BE2C (cell line): ENCODE measurements around the gene YDJC.

Experiments
- DNase-seq: peaks from one replicate; pipeline ENCODE4 v3.0.0-alpha.2; 2020
- H3K27me3 ChIP-seq: fragments of 250-450 bp; sonication (Bioruptor Pico); 2 replicates; pipeline ENCODE4 v1.5.1; 2020; ENCODE audit warnings: mild to moderate bottlenecking
- H3K36me3 ChIP-seq: fragments of 250-450 bp; sonication (Bioruptor Pico); 2 replicates; pipeline ENCODE4 v1.5.1; 2020; ENCODE audit warnings: mild to moderate bottlenecking
- H3K4me1 ChIP-seq: fragments of 250-450 bp; sonication (Bioruptor Pico); 2 replicates; pipeline ENCODE4 v1.5.1; 2020
- H3K4me3 ChIP-seq: 2 replicates; pipeline ENCODE4 v1.5.1; 2011; ENCODE audit warnings: low read depth, low read length
- H3K9me3 ChIP-seq: fragments of 250-450 bp; sonication (Bioruptor Pico); 2 replicates; pipeline ENCODE4 v1.5.1; 2020
- CTCF ChIP-seq: IDR thresholded peaks from 2 replicates; pipeline ENCODE4 v1.5.1; 2012; ENCODE audit warnings: mild to moderate bottlenecking, low read depth, low read length

YDJC gene

GRCh38 chr22:21634844-21635243 lies 5.0 kb upstream of the YDJC start:
- Histone ChIP-seq H3K4me1 (peaks cover 3% of the 10 kb centered on the region), H3K4me3 (no peak overlapping the region), H3K9me3 (no peaks in the 10 kb centered on the region), H3K27me3 (no peaks in the 10 kb centered on the region), H3K36me3 (no peaks in the 10 kb centered on the region)
- TF ChIP-seq CTCF: no peak
- DNase-seq: no peak

DNA sequence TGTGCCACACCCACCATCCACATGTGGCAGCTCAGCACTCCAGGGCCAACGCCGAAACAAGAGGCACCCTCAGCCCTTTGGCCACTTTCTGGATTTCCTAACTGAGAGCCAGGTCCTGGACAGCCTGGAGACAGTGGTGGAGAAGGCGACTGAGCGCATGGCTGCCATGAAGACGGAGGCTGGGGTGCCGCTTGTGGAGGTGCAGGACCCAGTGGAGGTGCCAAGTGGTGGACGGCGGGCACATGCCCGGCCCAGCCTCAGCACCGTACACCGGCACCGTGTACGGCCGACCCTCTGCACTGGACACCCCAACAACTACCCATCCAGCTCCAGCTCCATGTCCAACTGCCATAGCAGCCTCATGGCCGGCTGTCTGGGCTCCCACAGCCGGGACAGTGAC lies 4.3 kb upstream of the YDJC start:
- no peak for DNase-seq
- TF ChIP-seq CTCF: no peak
- Histone ChIP-seq H3K27me3 (no peaks in the 10 kb centered on the region), H3K4me3 (no peak overlapping the region), H3K4me1 (peaks cover 3% of the 10 kb centered on the region), H3K36me3 (no peaks in the 10 kb centered on the region), H3K9me3 (no peaks in the 10 kb centered on the region)

GRCh38 chr22:21633481-21633880 lies 3.7 kb upstream of the YDJC start:
- H3K9me3 ChIP-seq: no peaks in the 10 kb centered on the region
- peaks cover under 1% of the 10 kb centered on the region for H3K36me3 ChIP-seq
- no peak for DNase-seq
- H3K4me3 ChIP-seq: no peak overlapping the region
- TF ChIP-seq CTCF: no peak
- peaks cover 3% of the 10 kb centered on the region for H3K4me1 ChIP-seq
- no peaks in the 10 kb centered on the region for H3K27me3 ChIP-seq

DNA sequence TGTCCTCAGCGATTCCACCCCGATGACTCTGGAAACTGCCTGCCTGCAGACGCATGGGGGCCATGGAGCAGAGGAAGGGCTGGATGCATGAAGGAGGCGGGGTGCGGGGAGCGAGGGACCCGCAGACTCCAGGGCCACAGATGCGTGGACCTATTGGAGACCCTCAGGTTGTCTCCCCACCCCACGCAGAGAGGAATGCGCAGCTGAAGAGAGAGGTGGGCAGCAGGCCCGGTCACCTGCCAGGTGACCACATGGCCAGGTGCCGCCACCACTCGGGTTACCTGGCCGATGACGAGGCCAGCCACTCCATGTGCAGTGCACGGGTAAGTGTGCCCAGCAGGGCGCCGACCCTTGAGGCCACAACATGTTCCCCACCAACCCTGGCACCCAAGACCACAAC lies 3.1 kb upstream of the YDJC start:
- H3K36me3 ChIP-seq: peaks cover 6% of the 10 kb centered on the region
- no peaks in the 10 kb centered on the region for H3K9me3 ChIP-seq
- no peak for TF ChIP-seq CTCF
- no peak overlapping the region for H3K4me3 ChIP-seq
- no peak for DNase-seq
- H3K27me3 ChIP-seq: no peaks in the 10 kb centered on the region
- H3K4me1 ChIP-seq: peaks cover 3% of the 10 kb centered on the region

GRCh38 chr22:21632237-21632895 lies 2.5 kb upstream of the YDJC start, which contains the start of gene CCDC116:
TSS of gene CCDC116 (plus strand) at chr22:21632760. CDS start at chr22:21633182, 422 bp downstream.
- Histone ChIP-seq H3K36me3 (peaks cover 11% of the 10 kb centered on the region), H3K4me1 (peaks cover 3% of the 10 kb centered on the region), H3K9me3 (no peaks in the 10 kb centered on the region), H3K27me3 (no peaks in the 10 kb centered on the region), H3K4me3 (peak within 1 kb of the TSS; percentile 43)
- peak; percentile 96 for DNase-seq
- no peak for TF ChIP-seq CTCF

DNA sequence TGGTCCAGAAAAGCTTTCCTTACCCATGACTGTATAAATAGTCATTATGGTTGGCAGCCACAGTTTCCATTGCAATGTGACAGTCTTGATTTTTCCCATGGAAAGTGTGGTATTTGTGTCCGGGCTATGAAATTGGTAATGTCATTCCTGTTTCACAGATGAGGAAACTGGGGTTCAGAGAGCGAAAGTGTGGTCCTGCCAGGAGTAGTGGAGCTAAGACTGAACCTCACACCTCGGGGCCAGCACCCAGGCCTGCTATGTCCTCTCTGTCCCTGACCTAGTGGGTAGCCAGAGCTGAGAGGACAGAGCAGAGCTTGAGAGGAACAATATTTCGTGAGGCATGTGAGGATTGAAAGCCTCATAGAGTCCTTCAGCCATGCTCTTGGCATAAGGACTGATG lies 1.2 kb upstream of the YDJC start:
- Histone ChIP-seq H3K9me3 (no peaks in the 10 kb centered on the region), H3K4me3 (no peak overlapping the region), H3K4me1 (peaks cover 3% of the 10 kb centered on the region), H3K27me3 (no peaks in the 10 kb centered on the region), H3K36me3 (peaks cover 15% of the 10 kb centered on the region)
- no peak for TF ChIP-seq CTCF
- DNase-seq: no peak
